ENCODE measurements around the gene BPNT1. TPM values are rescaled to one million over a fixed set of nuclear protein-coding genes. Genes with fewer than 3 reads are reported as not detected.

BPNT1 gene
- total RNA-seq, 1 donor from 2014 or later = 27.1 TPM

DNA sequence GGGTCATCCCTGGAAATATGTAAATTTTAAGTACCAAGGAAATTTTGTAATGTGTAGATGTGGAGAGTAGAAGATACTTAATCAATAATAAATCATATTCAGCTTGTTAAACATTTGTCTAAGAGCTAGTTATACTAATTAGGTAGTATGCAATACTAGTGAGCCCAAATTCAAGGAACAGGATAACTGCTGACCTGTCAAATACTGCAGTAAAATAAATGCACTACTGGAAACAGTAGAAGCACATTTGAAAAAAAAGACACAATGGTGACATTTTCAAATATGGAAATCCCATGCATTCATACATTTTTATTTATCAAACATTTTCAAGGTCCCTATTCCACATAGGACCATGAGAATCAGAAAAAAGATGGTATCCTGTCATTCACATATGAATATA, 70.5 kb downstream of the BPNT1 start:
- no peak for DNase-seq (ENCODE audit: low spot score, unreplicated experiment)
- Mint-ChIP-seq H3K4me3 (ENCODE audit: low read depth) (no peak overlapping the region), H3K4me1 (ENCODE audit: low read depth) (peaks cover 2% of the 10 kb centered on the region), H3K9me3 (ENCODE audit: low read depth) (no peaks in the 10 kb centered on the region), H3K27me3 (no peaks in the 10 kb centered on the region), H3K36me3 (ENCODE audit: insufficient read depth) (peaks cover 25% of the 10 kb centered on the region), H3K27ac (no peak overlapping the region)
- no peak for TF ChIP-seq CTCF (IDR thresholded peaks at IDR 0.05; ENCODE audit: unreplicated experiment)

DNA sequence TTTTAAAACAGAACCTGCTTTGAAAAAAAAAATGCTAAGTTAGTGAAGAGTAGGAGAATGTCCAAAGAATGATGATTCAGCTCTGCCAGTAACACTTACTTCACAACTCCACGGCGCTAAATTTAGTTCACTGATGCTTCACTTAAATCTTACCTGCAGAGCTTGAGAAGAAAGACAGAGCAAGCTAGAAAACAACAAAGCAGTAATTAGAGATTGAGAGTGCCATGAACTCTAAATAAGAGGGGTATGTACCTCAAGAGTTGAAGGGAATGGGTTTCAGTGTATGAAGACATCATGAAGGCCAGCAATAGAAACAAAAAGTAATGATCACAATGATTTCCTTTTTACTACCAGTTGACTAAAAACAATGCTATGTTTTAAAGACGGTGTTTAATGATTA, 76.1 kb downstream of the BPNT1 start:
- H3K4me1 Mint-ChIP-seq (ENCODE audit: low read depth) = no peaks in the 10 kb centered on the region
- no peaks in the 10 kb centered on the region for H3K9me3 Mint-ChIP-seq (ENCODE audit: low read depth)
- no peak for TF ChIP-seq CTCF (IDR thresholded peaks at IDR 0.05; ENCODE audit: unreplicated experiment)
- no peaks in the 10 kb centered on the region for H3K27me3 Mint-ChIP-seq
- no peak overlapping the region for H3K4me3 Mint-ChIP-seq (ENCODE audit: low read depth)
- H3K36me3 Mint-ChIP-seq (ENCODE audit: insufficient read depth) = peaks cover 23% of the 10 kb centered on the region
- peak overlapping the region; percentile 45 for H3K27ac Mint-ChIP-seq
- no peak for DNase-seq (ENCODE audit: low spot score, unreplicated experiment)

GRCh38 chr1:220012259-220012658, 77.3 kb downstream of the BPNT1 start:
- DNase-seq (ENCODE audit: low spot score, unreplicated experiment) = no peak
- H3K27ac Mint-ChIP-seq = no peak overlapping the region
- H3K36me3 Mint-ChIP-seq (ENCODE audit: insufficient read depth) = peaks cover 25% of the 10 kb centered on the region
- H3K4me3 Mint-ChIP-seq (ENCODE audit: low read depth) = no peak overlapping the region
- H3K27me3 Mint-ChIP-seq = no peaks in the 10 kb centered on the region
- peaks cover 4% of the 10 kb centered on the region for H3K4me1 Mint-ChIP-seq (ENCODE audit: low read depth)
- TF ChIP-seq CTCF (IDR thresholded peaks at IDR 0.05; ENCODE audit: unreplicated experiment) = no peak
- H3K9me3 Mint-ChIP-seq (ENCODE audit: low read depth) = no peaks in the 10 kb centered on the region

DNA sequence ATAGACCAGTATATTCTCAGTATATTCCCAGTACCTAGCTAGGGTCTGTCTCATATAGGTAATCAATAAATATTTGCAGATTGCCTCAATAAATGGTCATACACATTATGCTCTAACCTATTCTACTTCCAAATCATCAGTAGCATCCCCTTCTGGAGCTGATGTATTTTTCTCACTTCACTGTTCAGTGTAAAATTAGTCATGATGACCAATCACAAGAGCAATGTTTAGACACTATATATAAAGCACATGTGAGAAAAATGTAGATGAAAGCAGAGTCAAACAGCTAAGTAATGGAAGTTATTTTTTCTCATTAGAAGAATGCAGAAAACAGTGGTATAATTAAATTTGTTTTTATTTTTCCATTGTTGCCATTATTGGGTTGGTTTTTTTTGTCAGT, 78.0 kb downstream of the BPNT1 start:
- no peak for DNase-seq (ENCODE audit: low spot score, unreplicated experiment)
- TF ChIP-seq CTCF (IDR thresholded peaks at IDR 0.05; ENCODE audit: unreplicated experiment) = no peak
- H3K36me3 Mint-ChIP-seq (ENCODE audit: insufficient read depth) = peaks cover 25% of the 10 kb centered on the region
- H3K9me3 Mint-ChIP-seq (ENCODE audit: low read depth) = no peaks in the 10 kb centered on the region
- H3K27ac Mint-ChIP-seq = no peak overlapping the region
- no peaks in the 10 kb centered on the region for H3K27me3 Mint-ChIP-seq
- H3K4me1 Mint-ChIP-seq (ENCODE audit: low read depth) = peaks cover 7% of the 10 kb centered on the region
- H3K4me3 Mint-ChIP-seq (ENCODE audit: low read depth) = no peak overlapping the region

Small RNA genes lying within 50 kb of the gene (microRNA-seq; reads per million reads assigned to microRNA genes)
- 44.8 reads per million, percentile 43 among the genes with 10 or more reads in this experiment for gene MIR194-1 (ENCODE audit: borderline number of aligned reads, unreplicated experiment)
- 46.6 reads per million, percentile 44 among the genes with 10 or more reads in this experiment for gene MIR215 (ENCODE audit: borderline number of aligned reads, unreplicated experiment)

Other genes with a start within 250 kb of the BPNT1 start
- 1.1 and 1.2 TPM in 2 replicates for gene SLC30A10, start 161.2 kb downstream of the BPNT1 start, total RNA-seq
- gene EPRS1, start 43.3 kb downstream of the BPNT1 start, total RNA-seq = 103 TPM in 2 replicates
- gene IARS2, start 4.3 kb upstream of the BPNT1 start, total RNA-seq = 60.7 and 64.7 TPM in 2 replicates
- gene RAB3GAP2, start 182.7 kb upstream of the BPNT1 start, total RNA-seq = 47.5 and 47.9 TPM in 2 replicates